Heart left ventricle (tissue), 13 donors: ENCODE data around the gene FUBP3.

ENCODE experiments used
- POLR2A ChIP-seq, 2 donors: fragments of 450-650 bp; IDR thresholded peaks; one replicate each; pipeline ENCODE4 v1.6.1; 2017; ENCODE audit warnings: antibody characterized with exemption in 2 of 2, mild to moderate bottlenecking in 2 of 2, moderate library complexity in 2 of 2
- TF ChIP-seq, protein P1 (sequence below), 12 donors: fragments of 200-600 bp; sonication (generic) in 4 of 12; IDR thresholded peaks; one replicate each; pipeline versions ENCODE4 v1.5.0 to v1.8.0; 2018 to 2022; ENCODE audit warnings: antibody characterized with exemption in 12 of 12, mild to moderate bottlenecking in 5 of 12
- donor health status: ischemic (EF 13 %, LVEDD 7.1; RV severe dilation, severe dysfunction).
- donor health status: DM: no; HTN: yes; CAD: no.
- donor health status: DM: no; HTN: no; CAD: no.
- donor health status: ischemic (EF 25% LVEDD 6.9; RV normal size, moderate dysfunction).
- donor health status: ischemic (EF 25% LVEDD 5.7; RV mildly dilated, moderate dysfunction).
- donor health status: ischemic (EF 35%, LVEDD 5.7; RV mildly dilated, moderate dysfunction).
- donor health status: nonischemic (EF 11% LVEDD 7.7; RV severe dilation, severe dysfunction).
- donor health status: DM: yes; HTN: yes; CAD: no.
- donor health status: PGD.
- donor health status: ischemic (EF 29% LVEDD 5.4; RV normal size, mild dysfunction).
- donor health status: nonischemic (EF 23%, LVEDD 6.1; RV moderate dilation, normal function).

DNA sequence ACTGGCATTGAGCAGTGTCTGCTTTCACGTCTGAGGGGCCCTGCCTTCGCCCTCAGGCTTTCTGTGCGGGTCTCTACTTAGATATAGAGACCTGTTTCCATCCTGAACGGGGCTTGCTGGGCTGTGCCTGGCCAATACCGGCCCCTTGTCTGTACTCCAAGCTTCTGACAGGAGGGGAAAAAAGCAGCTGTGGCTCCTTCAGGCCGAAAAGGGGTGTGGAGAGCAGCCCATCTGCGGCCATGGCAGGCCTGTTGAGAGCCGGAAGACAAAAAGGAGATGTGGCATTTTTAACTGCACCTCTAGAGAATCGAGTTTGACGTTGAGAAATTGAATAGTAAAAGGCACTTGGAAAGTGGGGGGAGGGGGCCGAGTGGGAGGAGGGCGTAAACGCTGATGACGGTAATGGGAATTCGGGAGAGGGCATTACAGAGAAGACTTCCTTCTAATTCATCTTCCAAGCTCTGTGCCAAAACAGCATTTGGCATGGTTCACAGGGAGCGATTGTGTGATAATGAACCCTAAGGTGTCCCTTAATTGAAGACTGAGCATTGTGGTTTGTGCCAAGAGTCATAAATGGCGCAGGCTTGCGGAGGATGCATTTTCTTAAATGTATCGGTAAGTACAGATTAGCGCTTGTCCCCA lies 59.9 kb downstream of the FUBP3 start:
- TF ChIP-seq POLR2A (IDR thresholded peaks at IDR 0.05): no peak
- TF ChIP-seq, protein P1, sequence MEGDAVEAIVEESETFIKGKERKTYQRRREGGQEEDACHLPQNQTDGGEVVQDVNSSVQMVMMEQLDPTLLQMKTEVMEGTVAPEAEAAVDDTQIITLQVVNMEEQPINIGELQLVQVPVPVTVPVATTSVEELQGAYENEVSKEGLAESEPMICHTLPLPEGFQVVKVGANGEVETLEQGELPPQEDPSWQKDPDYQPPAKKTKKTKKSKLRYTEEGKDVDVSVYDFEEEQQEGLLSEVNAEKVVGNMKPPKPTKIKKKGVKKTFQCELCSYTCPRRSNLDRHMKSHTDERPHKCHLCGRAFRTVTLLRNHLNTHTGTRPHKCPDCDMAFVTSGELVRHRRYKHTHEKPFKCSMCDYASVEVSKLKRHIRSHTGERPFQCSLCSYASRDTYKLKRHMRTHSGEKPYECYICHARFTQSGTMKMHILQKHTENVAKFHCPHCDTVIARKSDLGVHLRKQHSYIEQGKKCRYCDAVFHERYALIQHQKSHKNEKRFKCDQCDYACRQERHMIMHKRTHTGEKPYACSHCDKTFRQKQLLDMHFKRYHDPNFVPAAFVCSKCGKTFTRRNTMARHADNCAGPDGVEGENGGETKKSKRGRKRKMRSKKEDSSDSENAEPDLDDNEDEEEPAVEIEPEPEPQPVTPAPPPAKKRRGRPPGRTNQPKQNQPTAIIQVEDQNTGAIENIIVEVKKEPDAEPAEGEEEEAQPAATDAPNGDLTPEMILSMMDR (IDR thresholded peaks at IDR 0.05): no peak
